Upper lobe of right lung (tissue), 1 donor: ENCODE data around the gene HSPA1L. TPM values are rescaled to one million over a fixed set of nuclear protein-coding genes. Genes with fewer than 3 reads are reported as not detected.

Experiments used
- ATAC-seq: fragments of 200-7000 bp; cut with Tn5 transposase; one replicate; pipeline ENCODE4 v1.9.1; 2020; ENCODE audit warnings: mild to moderate bottlenecking, moderate library complexity
- DNase-seq: peaks from one replicate; pipeline ENCODE4 v3.0.0-alpha.2; 2020
- H3K27ac ChIP-seq: fragments of 200-600 bp; one replicate; pipeline ENCODE4 v1.8.0; 2022
- H3K27me3 ChIP-seq: fragments of 200-600 bp; one replicate; pipeline ENCODE4 v1.8.0; 2022; ENCODE audit warnings: mild to moderate bottlenecking
- H3K36me3 ChIP-seq: fragments of 200-600 bp; one replicate; pipeline ENCODE4 v1.8.0; 2022
- H3K4me1 ChIP-seq: fragments of 200-600 bp; one replicate; pipeline ENCODE4 v1.8.0; 2022
- H3K4me3 ChIP-seq: fragments of 200-600 bp; one replicate; pipeline ENCODE4 v1.8.0; 2022; ENCODE audit warnings: mild to moderate bottlenecking
- H3K9me3 ChIP-seq: fragments of 200-600 bp; one replicate; pipeline ENCODE4 v1.8.0; 2022
- CTCF ChIP-seq: fragments of 200-600 bp; IDR thresholded peaks from one replicate; pipeline ENCODE4 v1.8.0; 2022; ENCODE audit warnings: antibody characterized with exemption
- intact Hi-C: fragments of 100-400 bp; cut with DNase I; formaldehyde crosslinking; loops from one replicate; pipeline ENCODE4 v1.11.0; 2022
- total RNA-seq: library from RNA; stranded (reverse); fragmentation: NEBNext Ultra II Directional; extraction: Animal tissue kit (Norgen Biotek cat#: 25700); gene quantifications from one replicate; pipeline ENCODE4 v1.2.1, GENCODE V29; 2021
- donor health status: DM: no; HTN: yes; CAD: no; lungs with severe emphysema.

HSPA1L gene
- total RNA-seq, 1 donor from 2014 or later, result 2.0 TPM

GRCh38 chr6:31799781-31800180 is 15.3 kb downstream of the HSPA1L start:
- H3K4me1 ChIP-seq, result peaks cover 8% of the 10 kb centered on the region
- no peak overlapping the region for H3K27ac ChIP-seq
- H3K4me3 ChIP-seq, result no peak overlapping the region
- DNase-seq (no peak), ATAC-seq (no peak)
- H3K27me3 ChIP-seq, result no peaks in the 10 kb centered on the region
- no peaks in the 10 kb centered on the region for H3K9me3 ChIP-seq
- intact Hi-C loops, result no loop called here
- TF ChIP-seq CTCF, result no peak
- peaks cover 22% of the 10 kb centered on the region for H3K36me3 ChIP-seq

DNA sequence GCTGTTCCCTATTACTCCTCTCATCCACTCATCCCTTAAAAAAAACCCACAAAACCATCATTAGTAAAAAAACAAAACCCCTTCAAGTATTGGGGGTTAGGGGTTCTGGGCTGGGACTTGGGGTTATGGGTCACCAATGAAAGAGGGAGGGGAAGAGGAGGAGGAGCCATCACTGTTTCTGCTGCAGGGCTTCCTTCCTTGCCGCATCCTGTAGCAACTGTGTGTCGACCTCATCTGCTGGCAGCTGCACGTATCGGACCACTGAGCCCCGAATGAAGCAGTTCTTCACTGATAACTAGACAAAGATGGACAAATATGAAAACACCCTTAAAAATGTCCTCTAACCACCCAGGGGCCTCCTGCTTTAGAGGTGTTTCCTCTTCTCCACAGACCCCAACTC is 17.5 kb downstream of the HSPA1L start:
- ATAC-seq (no peak), DNase-seq (no peak)
- H3K27me3 ChIP-seq, result no peaks in the 10 kb centered on the region
- H3K27ac ChIP-seq, result no peak overlapping the region
- no peaks in the 10 kb centered on the region for H3K9me3 ChIP-seq
- TF ChIP-seq CTCF, result no peak
- intact Hi-C loops, result no loop called here
- peaks cover 12% of the 10 kb centered on the region for H3K4me1 ChIP-seq
- peaks cover 19% of the 10 kb centered on the region for H3K36me3 ChIP-seq
- no peak overlapping the region for H3K4me3 ChIP-seq

DNA sequence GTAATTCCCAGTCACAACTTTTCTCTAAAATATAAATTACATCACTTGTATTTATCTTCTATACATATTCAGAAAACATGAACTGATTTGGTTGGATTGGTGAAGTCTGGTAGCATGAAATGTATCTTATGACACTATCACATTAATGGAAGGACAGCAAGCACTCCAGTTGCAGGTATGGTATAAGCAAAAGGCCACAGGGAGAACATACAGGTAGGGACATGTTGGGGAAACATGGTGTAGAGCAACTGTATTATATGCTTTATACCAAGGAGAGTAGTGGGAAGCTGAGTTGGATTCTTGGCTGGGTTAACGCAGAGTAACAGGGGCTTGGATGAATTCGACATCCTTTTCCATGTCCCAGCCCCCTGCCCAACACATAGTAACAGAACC is 18.1 kb downstream of the HSPA1L start:
- Histone ChIP-seq H3K4me3 (no peak overlapping the region), H3K27me3 (no peaks in the 10 kb centered on the region), H3K36me3 (peaks cover 17% of the 10 kb centered on the region), H3K27ac (no peak overlapping the region), H3K9me3 (no peaks in the 10 kb centered on the region), H3K4me1 (peaks cover 12% of the 10 kb centered on the region)
- no peak for TF ChIP-seq CTCF
- no peak for ATAC-seq
- intact Hi-C loops, result no loop called here
- no peak for DNase-seq

DNA sequence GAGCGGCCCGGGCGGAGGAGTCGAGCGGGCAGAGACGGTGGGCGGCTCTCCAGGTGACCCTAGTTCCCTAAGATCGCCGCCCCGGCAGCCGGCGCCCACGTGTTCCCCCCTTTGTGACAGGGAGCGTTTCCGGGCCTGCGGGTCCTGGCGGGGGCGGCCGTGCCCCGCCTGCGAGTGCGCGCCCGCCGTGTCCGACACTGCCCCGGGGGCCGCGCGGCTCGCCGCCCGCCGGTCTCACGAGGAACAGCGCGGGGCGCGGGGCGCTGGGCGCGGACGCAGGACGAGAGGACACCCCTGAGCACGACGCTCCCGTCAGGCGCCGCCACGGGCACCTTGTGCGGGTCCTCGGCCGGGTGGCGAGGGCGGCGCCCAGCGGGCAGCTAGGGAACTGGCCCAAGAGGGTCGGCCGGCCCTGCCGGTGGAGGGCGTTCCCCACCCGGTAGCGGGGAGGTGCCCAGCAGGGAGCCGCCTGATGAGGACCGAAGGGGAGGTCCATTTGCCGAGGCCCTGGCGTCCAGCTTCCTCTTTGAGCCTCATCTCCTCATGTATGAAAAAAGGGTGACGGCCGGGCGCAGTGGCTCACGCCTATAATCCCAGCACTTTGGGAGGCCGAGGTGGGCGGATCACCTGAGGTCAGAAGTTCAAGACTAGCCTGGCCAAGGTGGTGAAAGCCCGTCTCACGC is 19.3 kb downstream of the HSPA1L start, which contains the start of gene VARS1:
VARS1 (minus strand) TSS at position 137 of the 683 bp plus-strand sequence. CDS start 535 bp downstream, outside the sequence.
- Histone ChIP-seq H3K4me3 (peak within 1 kb of the TSS; percentile 96), H3K27me3 (no peaks in the 10 kb centered on the region), H3K4me1 (peaks cover 17% of the 10 kb centered on the region), H3K36me3 (peaks cover 11% of the 10 kb centered on the region), H3K27ac (peak within 1 kb of the TSS; percentile 93), H3K9me3 (no peaks in the 10 kb centered on the region)
- ATAC-seq, result peak; percentile 99
- peak; percentile 80 for TF ChIP-seq CTCF
- intact Hi-C loops, result no loop called here
- peak; percentile 98 for DNase-seq

DNA sequence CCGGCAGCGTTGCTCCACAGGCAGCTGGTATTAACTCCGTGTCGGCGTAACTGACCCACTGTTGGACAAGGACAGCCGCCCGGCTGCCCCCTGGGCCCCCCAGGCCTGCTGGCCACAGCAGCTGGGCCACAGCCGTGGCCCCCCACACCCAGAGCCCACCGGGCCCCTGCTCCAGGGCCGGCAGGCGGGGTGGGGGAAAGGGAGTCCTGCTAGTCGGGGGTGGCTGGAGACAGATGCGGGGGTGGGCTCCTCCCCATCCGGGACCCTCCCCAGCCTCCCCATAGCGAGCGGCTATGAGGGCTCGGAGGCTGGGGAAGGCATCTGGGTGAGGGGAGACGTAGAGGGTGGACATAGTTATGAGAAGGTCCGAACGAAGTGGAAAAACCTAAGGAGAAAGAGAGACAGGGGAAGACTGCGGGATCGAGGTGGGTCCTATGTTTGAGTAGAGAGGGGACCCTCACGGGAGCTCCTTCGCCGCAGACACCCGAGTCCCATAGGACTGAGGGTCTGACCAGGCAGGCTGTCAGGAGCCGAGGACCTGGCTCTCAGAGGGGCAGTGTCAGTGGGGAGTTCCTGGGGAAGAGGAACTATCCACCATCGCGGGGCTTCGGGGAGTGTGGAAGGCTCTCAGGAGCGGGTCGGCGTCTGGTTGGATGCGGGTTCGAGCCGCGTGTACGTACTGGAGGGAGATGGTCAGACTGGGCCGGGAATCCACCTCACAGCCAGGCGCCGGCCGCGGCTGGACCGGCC is 20.0 kb downstream of the HSPA1L start:
- peaks cover 18% of the 10 kb centered on the region for H3K4me1 ChIP-seq
- H3K27me3 ChIP-seq, result no peaks in the 10 kb centered on the region
- ATAC-seq (peak; percentile 42), DNase-seq (no peak)
- H3K36me3 ChIP-seq, result peaks cover 17% of the 10 kb centered on the region
- H3K9me3 ChIP-seq, result no peaks in the 10 kb centered on the region
- no peak for TF ChIP-seq CTCF
- intact Hi-C loops, result no loop called here
- H3K27ac ChIP-seq, result peak overlapping the region; percentile 93
- H3K4me3 ChIP-seq, result peak overlapping the region; percentile 96
